GM19397 (cell line): ENCODE results near the gene PRM2.

Experiments
- ATAC-seq: cut with Tn5 transposase; IDR thresholded peaks from one replicate; pipeline ENCODE4 v1.9.1; 2021; ENCODE audit warnings: mild to moderate bottlenecking, moderate library complexity; ENCODE audit not compliant: unreplicated experiment

PRM2 gene

DNA sequence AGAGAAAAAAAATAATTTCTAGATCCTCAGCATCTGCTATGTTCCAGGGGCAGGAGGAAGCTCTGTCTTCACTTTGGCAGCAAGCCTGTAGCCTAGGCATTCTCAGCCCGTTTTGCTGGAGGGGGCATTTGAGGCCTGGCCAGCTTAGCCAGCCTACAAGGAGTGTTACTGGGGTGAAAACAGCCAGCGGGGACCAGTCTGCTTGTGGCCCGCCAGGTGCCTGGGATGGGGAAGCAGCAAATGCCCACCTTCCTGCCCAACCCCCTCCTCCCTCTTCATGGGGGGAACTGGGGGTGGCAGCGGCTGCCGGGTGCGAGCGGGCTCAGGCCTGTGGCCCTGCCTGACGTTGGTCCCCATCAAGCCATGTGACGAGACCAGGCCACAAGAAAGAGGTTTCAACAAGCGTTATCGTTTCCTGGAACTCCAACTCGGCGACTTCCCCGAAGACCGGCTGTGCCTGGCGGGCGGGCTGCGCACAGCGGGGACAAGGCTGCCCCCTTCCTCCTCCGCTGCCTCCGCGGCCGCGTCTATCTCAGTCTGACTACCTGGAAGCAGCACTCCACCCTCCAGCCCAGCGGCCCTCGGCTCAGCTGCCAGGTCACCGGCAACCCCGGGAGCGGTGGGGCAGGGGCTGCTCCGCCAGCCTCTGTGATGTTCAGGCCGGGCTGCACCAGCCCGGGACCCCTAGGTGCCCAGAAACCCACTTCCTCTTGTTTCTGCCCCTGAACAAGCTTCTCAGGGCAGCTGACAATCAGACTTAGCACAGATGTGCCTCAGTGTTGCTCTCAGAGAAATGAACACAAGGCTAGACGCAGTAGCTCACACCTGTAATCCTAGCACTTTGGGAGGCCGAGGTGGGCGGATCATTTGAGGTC is 43.2 kb downstream of the PRM2 start:
- no peak for ATAC-seq

DNA sequence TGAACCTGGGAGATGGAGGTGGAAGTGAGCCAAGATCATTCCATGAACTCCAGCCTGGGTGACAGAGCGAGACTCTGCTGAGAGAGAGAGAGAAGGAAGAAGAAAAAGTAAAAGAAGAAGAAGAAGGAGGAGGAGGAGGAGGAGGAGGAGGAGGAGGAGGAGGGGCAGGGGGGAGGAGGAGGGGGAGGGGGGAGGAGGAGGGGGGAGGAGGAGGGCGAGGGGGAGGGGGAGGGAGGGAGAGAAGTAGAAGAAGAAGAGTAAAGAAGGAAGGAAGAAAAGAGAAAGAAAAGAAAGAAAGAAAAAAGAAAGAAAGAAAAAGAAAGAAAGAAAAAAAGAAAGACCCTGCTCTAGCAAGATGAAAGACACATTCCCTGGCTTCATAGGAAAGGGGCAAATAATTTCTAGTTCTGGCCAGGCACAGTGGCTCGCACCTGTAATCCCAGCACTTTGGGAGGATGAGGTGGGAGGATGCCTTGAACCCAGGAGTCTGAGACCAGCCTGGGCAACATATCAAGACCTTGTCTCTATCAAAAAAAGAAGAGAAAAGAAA is 43.9 kb downstream of the PRM2 start:
- ATAC-seq, result no peak

DNA sequence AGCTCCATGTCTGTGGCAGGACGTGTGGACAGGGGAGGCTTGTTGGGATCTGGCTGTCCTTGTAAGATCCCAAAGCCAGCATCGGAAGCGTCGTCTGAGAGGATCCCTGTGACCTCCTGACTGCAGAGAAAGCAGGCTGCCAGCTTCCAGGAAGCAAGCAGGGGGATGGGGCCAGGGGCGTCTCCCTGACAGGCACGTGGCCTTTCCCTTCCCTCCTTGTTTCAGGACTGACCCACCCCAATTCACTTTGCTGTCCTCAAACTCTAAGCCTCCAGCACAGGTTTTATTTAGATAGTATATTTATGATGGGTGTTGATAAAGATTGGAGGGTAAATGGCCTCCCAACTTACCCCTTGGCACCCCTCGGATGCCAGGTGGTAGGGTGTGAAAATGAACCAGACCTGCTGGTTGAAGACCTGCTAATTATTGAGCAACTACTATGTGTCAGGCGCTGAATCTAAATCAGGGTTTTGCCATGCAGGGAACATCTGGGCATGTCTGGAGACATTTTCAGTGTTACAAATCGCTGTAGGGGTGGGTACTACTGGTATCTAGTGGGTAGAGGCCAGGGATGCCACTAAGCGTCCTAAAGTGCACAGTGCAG is 44.8 kb downstream of the PRM2 start:
- no peak for ATAC-seq

DNA sequence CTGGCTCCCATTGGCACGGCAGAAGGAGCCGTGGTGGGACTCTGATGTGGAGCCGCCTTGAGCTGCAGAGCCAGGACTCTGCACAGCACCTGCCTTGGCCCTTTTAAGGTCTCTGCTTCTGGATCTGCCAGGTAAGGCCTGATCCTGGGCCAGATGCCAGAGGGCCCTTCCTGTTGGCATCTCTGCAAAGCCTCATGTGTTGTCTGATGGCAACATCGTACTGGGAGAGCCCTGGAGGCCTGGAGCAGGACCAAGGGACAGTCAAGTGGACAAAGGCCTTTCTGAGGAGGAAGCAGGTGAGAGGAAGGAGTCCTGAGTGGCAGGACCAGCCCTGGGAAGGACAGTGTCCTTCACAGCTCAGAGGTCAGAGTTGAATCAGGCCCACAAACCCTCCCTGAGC is 46.4 kb downstream of the PRM2 start:
- ATAC-seq, result no peak

DNA sequence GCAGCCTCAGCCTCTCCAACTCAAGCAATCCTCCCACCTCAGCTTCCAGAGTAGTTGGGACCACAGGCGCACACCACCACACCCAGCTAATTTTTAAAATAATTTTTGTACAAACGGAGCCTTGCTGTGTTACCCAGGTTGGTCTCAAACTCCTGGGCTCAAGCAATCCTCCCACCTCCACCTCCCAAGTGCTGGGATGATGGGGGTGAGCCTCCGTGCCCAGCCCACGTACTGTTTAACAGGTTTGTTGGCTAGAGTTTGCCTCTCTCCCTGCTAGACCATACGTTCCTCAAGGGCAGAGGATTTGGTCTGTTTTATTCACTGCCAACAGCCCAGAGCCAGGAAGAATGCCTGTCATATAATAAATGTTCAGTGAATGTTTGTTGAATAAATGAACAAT is 46.8 kb downstream of the PRM2 start:
- no peak for ATAC-seq

DNA sequence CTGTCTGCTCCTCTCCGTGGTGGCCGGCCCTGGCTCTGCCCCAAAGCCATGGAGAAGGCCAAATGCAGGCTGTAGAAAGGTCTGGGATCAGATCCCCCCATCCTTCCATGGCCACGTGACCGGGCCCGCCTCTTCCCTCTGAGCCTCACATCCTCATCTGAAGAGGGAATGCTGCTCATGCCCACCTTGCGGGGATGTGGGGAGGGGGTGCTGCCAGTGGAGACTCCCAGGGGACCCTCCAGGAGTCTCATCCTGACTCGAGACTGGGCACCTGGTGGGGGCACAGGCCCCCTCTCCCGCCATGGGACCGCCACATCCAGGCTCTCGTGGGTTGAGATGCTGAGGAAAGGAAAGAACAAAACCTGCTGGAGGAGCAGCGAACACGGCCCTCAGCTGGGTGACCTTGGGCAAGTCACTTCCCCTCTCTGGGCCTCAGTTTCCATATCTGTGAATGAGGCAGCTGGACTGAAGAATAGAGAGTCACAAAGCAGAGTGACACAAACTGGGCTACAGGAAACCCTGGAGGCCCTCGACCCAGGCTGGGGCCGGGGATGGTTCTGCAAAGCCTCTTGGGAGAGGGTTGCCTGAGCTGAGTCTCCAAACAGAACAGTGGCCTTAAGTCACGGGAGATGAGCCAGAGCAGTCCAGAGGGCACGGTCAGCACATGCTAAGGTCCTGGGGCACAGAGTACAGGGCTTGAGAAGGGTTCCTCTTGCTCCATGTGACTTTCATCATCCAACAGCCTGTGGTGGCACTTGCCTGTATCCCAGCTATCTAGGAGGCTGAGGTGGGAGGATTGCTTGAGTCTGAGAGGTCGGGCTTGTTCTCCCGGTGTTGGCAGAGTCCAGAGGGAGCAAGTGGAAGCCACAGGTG is 50.4 kb downstream of the PRM2 start:
- ATAC-seq, result no peak
